Medulla oblongata (tissue), 1 donor: ENCODE measurements around the gene MFF.
"Not testable (repeated sequence)": the region's sequence is repeated elsewhere in the genome, so short reads cannot be mapped to it uniquely, and the experiment has no call there.

Experiments
- DNase-seq: peaks from one replicate; pipeline ENCODE4 v3.0.0-alpha.2; 2015; ENCODE audit errors: extremely low spot score

Gene MFF

DNA sequence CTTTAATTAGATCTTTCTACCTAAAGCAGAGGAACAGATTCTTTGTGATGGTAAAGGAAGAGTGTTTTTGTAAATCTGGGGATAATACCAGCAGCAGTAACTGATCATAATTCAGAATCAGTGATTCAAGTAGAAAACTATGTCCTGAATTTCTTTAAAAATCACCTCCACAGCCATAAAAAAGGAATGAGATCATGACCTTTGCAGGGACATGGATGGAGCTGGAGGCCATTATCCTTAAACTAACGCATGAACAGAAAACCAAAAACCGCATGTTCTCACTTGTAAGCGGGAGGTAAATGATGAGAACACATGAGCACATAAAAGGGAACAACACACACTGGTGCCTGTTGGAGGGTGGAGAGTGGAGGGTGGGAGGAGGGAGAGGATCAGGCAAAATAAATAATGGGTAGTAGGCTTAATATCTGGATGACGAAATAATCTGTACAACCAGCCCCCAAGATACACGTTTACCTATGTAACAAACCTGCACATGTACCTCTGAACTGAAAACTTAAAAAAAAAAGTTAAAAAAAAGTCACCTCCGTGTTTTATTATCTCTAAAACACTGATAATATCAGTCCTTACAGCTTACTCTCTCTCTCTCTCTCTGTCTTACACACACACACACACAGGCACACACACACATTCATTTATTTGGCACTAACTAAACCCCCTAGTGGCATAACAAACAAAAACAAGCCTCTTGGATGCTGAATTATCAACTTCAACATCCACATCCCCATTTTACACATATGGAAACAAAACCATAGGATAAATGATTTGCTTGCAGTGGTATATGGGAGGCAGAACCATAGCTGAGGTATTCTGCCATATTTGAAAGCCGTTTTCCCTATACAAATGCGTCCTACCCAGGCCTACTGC is 52.7 kb downstream of the MFF start:
- no peak for DNase-seq

DNA sequence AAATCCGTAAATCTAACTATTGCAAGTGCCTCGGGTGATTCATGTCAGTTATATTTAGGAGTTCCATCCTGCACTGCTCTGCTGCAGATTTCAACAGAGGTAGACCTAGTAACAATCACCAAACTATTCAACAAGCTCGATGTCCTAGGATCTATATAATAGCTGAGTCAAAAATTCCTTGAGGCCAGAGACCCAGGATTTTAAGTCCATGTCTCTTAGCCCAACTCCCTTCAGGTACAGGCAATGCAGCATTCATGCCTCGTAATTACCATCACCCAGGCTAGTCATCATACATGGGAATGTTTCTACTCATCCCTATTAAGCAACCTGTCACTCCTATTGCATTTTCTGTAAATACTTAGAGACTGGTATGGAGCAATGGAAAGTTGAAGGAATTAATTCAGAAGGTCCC is 53.3 kb downstream of the MFF start:
- DNase-seq: no peak

DNA sequence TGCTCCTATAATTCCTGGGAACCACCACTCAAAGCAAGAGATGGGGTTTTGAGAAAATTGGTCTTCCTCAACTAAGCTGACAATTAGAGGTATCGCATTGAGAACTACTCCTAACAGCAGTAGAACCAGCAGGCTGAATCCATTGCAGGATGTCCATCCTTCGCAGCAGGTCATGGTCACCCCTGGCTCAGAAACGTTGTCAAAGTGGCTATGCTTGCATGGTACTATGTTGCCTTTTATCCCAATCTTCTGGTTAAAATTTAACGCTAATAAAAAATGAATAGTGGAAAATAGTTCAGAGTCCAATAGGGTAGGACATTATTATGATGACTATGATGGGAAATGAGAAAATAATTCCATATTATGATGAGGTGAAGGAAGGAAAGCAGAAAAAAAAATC is 54.0 kb downstream of the MFF start, which contains the start of gene TM4SF20:
Gene TM4SF20, minus strand, starts transcription at position 212 of the 400 bp plus-strand sequence. Its CDS starts 38 bp downstream, at position 174.
- no peak for DNase-seq

DNA sequence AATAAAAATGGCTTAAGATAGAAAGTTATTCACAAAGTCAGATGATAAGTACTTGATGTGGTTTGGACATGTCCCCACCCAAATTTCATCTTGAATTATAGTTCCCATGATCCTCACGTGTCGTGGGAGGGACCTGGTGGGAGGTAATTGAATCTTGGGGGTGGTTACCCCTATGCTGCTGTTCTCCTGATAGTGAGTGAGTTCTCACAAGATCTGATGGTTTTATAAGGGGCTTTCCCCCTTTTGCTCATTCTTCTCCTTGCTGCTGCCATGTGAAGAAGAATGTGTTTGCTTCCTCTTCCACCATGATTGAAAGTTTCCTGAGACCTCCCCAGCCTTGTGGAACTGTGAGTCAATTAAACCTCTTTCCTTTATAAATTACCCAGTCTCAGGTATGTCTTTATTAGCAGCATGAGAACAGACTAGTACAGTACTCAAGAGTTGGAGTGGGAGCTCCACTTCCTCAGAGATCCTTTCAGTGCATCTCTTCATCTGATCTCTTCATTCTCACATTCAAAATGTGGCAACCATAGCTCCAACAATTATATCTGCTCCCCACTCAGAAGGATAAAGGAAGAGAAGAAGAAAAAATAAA is 57.3 kb downstream of the MFF start:
- DNase-seq: not testable (repeated sequence)

GRCh38 chr2:227383686-227384085 is 58.6 kb downstream of the MFF start:
- no peak for DNase-seq

GRCh38 chr2:227386630-227387029 is 61.6 kb downstream of the MFF start:
- no peak for DNase-seq

- DNase-seq: not testable (repeated sequence)
These were observed 62.5 kb downstream of the MFF start, which contains the start of gene SCYGR1 for GRCh38 chr2:227387583-227387982. Gene SCYGR1 (minus strand): TSS chr2:227387949. CDS start chr2:227387949, 0 bp downstream.

- DNase-seq: no peak
These were observed 63.5 kb downstream of the MFF start for GRCh38 chr2:227388537-227389011.

- DNase-seq: no peak
These were observed 64.2 kb downstream of the MFF start for GRCh38 chr2:227389231-227389630.

DNA sequence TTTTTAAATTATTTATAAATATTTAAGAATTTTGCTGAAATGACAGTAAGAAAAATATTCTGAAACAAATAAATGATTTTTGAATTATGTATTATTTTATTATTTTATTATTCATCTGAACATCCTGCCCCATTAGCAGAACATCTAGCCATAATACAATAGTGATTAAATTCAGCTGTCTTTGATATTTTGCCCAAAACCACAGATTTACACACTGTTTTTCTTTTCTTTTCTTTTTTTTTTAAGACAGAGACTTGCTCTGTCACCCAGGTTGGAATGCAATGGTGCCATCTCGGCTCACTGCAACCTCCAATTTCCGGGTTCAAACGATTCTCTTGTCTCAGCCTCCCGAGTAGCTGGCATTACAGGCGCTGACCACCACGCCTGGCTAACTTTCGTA is 64.6 kb downstream of the MFF start:
- no peak for DNase-seq

DNA sequence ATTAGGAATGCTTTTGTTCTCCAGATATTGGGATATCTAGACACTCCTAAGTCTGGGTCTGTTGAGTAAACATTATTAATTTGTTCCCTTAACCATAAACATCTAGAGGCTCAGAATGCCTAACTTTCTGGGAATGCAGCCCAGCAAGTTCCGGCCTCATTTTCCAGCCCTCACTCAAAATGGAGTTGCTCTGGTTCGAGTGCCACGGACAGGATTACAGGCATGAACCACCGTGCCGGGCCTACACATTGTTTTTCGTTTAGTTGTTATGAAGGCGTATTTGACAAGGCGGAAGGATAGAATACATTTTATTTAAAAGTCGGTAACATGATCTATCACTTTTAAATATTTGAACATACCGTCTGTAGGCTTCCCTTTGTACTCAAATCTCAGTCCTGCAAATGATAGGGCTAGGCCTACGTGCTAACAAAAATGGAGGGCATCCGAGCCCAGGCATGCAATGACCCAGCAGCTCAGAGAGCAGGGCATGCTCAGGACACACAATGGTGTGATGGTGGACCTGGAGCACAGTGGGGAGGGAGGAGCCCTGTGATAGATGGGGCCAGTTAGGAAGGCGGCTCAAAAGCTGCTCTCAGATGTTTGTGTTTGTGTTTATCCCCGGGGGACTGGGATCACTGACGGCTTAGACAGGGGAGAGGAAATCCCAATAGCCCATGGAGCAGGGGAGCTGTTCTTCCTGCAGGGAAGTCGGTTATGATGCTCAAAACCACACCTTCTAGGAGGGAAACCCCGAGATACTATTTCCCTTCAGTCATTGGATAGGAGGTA is 65.6 kb downstream of the MFF start:
- no peak for DNase-seq

DNA sequence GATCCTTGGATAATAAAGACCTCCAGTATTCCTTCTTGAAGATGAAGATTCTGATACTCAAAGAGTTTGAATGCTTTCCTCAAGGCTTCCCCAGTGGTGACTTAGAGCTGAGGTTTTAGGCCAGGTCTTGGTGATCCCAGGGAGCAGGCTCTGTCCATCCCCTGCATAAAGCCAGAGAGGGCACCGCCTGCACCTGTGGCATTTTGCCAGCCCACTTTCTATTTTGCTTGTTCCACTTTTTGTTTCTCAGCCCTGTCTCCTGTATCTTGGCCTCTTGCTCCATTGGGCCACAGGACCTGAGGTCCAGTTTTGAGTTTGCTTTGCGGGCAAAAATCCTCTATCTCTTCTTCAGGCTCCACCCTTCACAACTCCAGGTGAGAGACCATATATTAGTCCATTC is 69.3 kb downstream of the MFF start:
- no peak for DNase-seq

DNA sequence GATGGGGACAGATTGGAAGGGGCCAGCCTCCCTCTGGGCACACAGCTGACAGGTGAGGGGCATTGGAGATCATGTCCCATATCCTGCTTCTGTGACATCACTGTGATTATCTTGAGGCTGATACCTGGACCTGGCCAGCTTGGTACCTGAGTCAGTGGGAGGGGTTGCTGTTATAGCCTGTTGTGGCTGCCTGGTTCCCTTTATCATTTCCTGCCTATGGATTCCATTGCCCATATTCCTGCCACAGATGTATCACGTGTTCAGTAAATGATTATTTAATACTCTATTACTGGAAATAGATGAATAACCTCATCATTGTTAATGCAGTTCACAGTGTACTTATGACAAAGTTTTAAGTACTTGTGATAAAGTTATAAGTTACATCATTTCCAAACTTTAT is 70.5 kb downstream of the MFF start:
- DNase-seq: no peak

GRCh38 chr2:227397562-227397961 is 72.5 kb downstream of the MFF start:
- no peak for DNase-seq

GRCh38 chr2:227398684-227399670 is 73.9 kb downstream of the MFF start:
- no peak for DNase-seq

GRCh38 chr2:227401550-227401949 is 76.5 kb downstream of the MFF start:
- DNase-seq: no peak

GRCh38 chr2:227402321-227402720 is 77.3 kb downstream of the MFF start:
- DNase-seq: no peak

DNA sequence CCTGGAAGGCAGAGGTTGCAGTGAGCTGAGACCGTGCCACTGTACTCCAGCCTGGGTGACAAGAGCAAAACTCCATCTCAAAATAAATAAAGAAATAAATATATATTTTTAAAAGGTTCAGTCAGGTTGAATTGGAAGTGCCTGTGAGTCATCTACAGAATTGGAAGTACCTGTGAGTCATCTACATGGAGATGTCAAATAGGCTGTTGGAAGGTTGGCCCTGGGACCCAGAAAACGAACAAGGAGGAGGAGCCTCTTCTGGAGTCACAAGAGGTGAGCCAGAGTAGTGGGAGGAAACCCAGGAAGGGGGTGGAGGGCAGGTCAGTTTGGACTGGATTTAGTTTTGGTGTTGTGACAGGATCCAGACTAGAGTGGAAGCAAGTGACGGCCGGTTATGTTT is 77.9 kb downstream of the MFF start:
- DNase-seq: no peak

DNA sequence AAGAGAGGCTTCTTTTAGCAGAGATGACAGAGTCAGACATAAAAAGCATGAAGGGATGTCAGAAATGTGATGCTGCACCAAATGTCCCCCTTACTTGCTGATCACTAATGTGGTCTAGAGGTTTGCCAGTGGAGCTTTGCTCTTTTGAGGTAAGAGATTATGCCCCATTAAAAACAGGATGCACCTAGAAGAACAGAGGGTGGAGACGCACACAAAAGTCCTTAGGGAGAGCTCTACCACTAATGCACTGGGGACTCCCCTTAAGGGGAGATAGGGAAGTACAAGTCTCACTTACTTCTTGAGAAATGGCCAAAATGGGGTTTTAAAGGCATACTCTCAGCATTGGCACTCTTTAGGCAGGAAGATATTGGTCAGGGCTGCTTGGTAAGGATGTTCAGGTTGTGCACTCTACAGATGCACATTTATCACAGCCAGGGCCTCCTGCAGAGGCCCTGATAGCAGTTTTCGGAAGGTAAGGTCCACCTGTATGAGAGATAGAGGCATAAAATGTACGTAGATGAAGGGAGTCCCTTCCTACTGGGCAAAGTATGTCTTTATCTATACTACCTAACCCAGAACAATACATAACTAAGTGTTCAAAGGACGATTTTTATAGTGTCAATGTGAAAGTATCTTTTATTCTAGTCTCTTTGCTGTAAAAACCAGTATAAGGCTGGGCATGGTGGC is 79.7 kb downstream of the MFF start:
- no peak for DNase-seq
